ENCODE data around the gene ITIH3. TPM values are rescaled to one million over a fixed set of nuclear protein-coding genes. Genes with fewer than 3 reads are reported as not detected.

Gene ITIH3
- total RNA-seq, 1 donor from 2014 or later = not detected

- peaks cover 18% of the 10 kb centered on the region for H3K36me3 Mint-ChIP-seq (ENCODE audit: low read depth, unreplicated experiment)
- TF ChIP-seq CTCF (IDR thresholded peaks at IDR 0.05; ENCODE audit: unreplicated experiment) = no peak
- no peak for DNase-seq (ENCODE audit: low spot score)
- peaks cover 3% of the 10 kb centered on the region for H3K27me3 Mint-ChIP-seq (ENCODE audit: unreplicated experiment)
- no peak overlapping the region for H3K27ac Mint-ChIP-seq (ENCODE audit: unreplicated experiment)
- peaks cover 2% of the 10 kb centered on the region for H3K4me1 Mint-ChIP-seq (ENCODE audit: unreplicated experiment)
- no peaks in the 10 kb centered on the region for H3K9me3 Mint-ChIP-seq (ENCODE audit: unreplicated experiment)
- H3K4me3 Mint-ChIP-seq (ENCODE audit: unreplicated experiment) = no peak overlapping the region
Measured at GRCh38 chr3:52836471-52836845, 41.9 kb downstream of the ITIH3 start.

- no peak overlapping the region for H3K4me3 Mint-ChIP-seq (ENCODE audit: unreplicated experiment)
Measured at GRCh38 chr3:52836986-52837385, 42.4 kb downstream of the ITIH3 start.

GRCh38 chr3:52838561-52839267 lies 44.1 kb downstream of the ITIH3 start:
- TF ChIP-seq CTCF (IDR thresholded peaks at IDR 0.05; ENCODE audit: unreplicated experiment) = no peak
- Mint-ChIP-seq H3K9me3 (ENCODE audit: unreplicated experiment) (no peaks in the 10 kb centered on the region), H3K27me3 (ENCODE audit: unreplicated experiment) (peaks cover 2% of the 10 kb centered on the region), H3K36me3 (ENCODE audit: low read depth, unreplicated experiment) (peaks cover 18% of the 10 kb centered on the region), H3K27ac (ENCODE audit: unreplicated experiment) (no peak overlapping the region), H3K4me3 (ENCODE audit: unreplicated experiment) (no peak overlapping the region), H3K4me1 (ENCODE audit: unreplicated experiment) (no peaks in the 10 kb centered on the region)
- no peak for DNase-seq (ENCODE audit: low spot score)

More at GRCh38 chr3:52836986-52837385, 42.4 kb downstream of the ITIH3 start:
- Mint-ChIP-seq H3K27me3 (ENCODE audit: unreplicated experiment) (peaks cover 3% of the 10 kb centered on the region), H3K27ac (ENCODE audit: unreplicated experiment) (no peak overlapping the region), H3K9me3 (ENCODE audit: unreplicated experiment) (no peaks in the 10 kb centered on the region), H3K4me1 (ENCODE audit: unreplicated experiment) (peaks cover 2% of the 10 kb centered on the region), H3K36me3 (ENCODE audit: low read depth, unreplicated experiment) (peaks cover 18% of the 10 kb centered on the region)
- DNase-seq (ENCODE audit: low spot score) = no peak
- no peak for TF ChIP-seq CTCF (IDR thresholded peaks at IDR 0.05; ENCODE audit: unreplicated experiment)

GRCh38 chr3:52839268-52839575 lies 44.6 kb downstream of the ITIH3 start:
- H3K4me3 Mint-ChIP-seq (ENCODE audit: unreplicated experiment) = no peak overlapping the region
- H3K9me3 Mint-ChIP-seq (ENCODE audit: unreplicated experiment) = no peaks in the 10 kb centered on the region
- TF ChIP-seq CTCF (IDR thresholded peaks at IDR 0.05; ENCODE audit: unreplicated experiment) = no peak
- no peak overlapping the region for H3K27ac Mint-ChIP-seq (ENCODE audit: unreplicated experiment)
- peaks cover 2% of the 10 kb centered on the region for H3K27me3 Mint-ChIP-seq (ENCODE audit: unreplicated experiment)
- DNase-seq (ENCODE audit: low spot score) = no peak
- H3K36me3 Mint-ChIP-seq (ENCODE audit: low read depth, unreplicated experiment) = peaks cover 18% of the 10 kb centered on the region
- no peaks in the 10 kb centered on the region for H3K4me1 Mint-ChIP-seq (ENCODE audit: unreplicated experiment)

GRCh38 chr3:52839892-52840545 lies 45.4 kb downstream of the ITIH3 start:
- no peak for TF ChIP-seq CTCF (IDR thresholded peaks at IDR 0.05; ENCODE audit: unreplicated experiment)
- H3K27ac Mint-ChIP-seq (ENCODE audit: unreplicated experiment) = peak overlapping the region; percentile 57
- no peak for DNase-seq (ENCODE audit: low spot score)
- H3K27me3 Mint-ChIP-seq (ENCODE audit: unreplicated experiment) = peaks cover 6% of the 10 kb centered on the region
- no peaks in the 10 kb centered on the region for H3K9me3 Mint-ChIP-seq (ENCODE audit: unreplicated experiment)
- peaks cover 21% of the 10 kb centered on the region for H3K36me3 Mint-ChIP-seq (ENCODE audit: low read depth, unreplicated experiment)
- no peaks in the 10 kb centered on the region for H3K4me1 Mint-ChIP-seq (ENCODE audit: unreplicated experiment)
- H3K4me3 Mint-ChIP-seq (ENCODE audit: unreplicated experiment) = no peak overlapping the region

All from endothelial cell (in vitro differentiated cells).